Gastrocnemius medialis (tissue), 4 donors: ENCODE measurements around the gene TES. TPM values are rescaled to one million over a fixed set of nuclear protein-coding genes. Genes with fewer than 3 reads are reported as not detected.

Source experiments
- ATAC-seq, 2 donors: fragments of 150-250 bp; one replicate each; pipeline ENCODE4 v1.9.1; 2016
- DNase-seq, 2 donors: peaks; one replicate each; pipeline ENCODE4 v3.0.0-alpha.2; 2019
- H3K27ac ChIP-seq, 4 donors: fragments of 200-600 bp; sonication (generic); 1 replicate in 1 of 4; 2 replicates in 3 of 4; pipeline ENCODE4 v1.5.1; 2016 to 2018; ENCODE audit warnings: mild to moderate bottlenecking in 2 of 4, moderate library complexity in 1 of 4
- H3K27me3 ChIP-seq, 3 donors: fragments of 200-600 bp; sonication (generic) in 2 of 3; 1 replicate in 1 of 3; 2 replicates in 2 of 3; pipeline versions ENCODE4 v1.5.1 to v1.6.0; 2016 to 2019; ENCODE audit warnings: mild to moderate bottlenecking in 1 of 3, moderate library complexity in 1 of 3
- H3K36me3 ChIP-seq, 2 donors: fragments of 200-600 bp; sonication (generic) in 1 of 2; one replicate each; pipeline ENCODE4 v1.5.1; 2017 to 2018
- H3K4me1 ChIP-seq, 2 donors: fragments of 200-600 bp; sonication (generic) in 1 of 2; one replicate each; pipeline ENCODE4 v1.5.1; 2016 to 2017; ENCODE audit warnings: mild to moderate bottlenecking in 2 of 2
- H3K4me3 ChIP-seq, 4 donors: fragments of 200-600 bp; sonication (generic) in 3 of 4; 1 replicate in 1 of 4; 2 replicates in 3 of 4; pipeline ENCODE4 v1.5.1; 2016 to 2019; ENCODE audit warnings: mild to moderate bottlenecking in 2 of 4
- H3K9me3 ChIP-seq, 3 donors: fragments of 200-600 bp; sonication (generic) in 2 of 3; 1 replicate in 1 of 3; 2 replicates in 2 of 3; pipeline ENCODE4 v1.5.1; 2016 to 2019
- POLR2A ChIP-seq, 2 donors: fragments of 450-650 bp; IDR thresholded peaks; one replicate each; pipeline ENCODE4 v1.6.1; 2017; ENCODE audit warnings: antibody characterized with exemption in 2 of 2, mild to moderate bottlenecking in 2 of 2, moderate library complexity in 2 of 2
- in situ Hi-C, 4 donors: fragments of 200-750 bp; cut with MboI; loops; one replicate each; pipeline versions ENCODE4 v1.15.0 to v1.8.0; 2017; ENCODE audit warnings: low sequenced_read_pairs in 4 of 4
- intact Hi-C: fragments of 100-400 bp; cut with DNase I; formaldehyde crosslinking; loops from one replicate; pipeline ENCODE4 v1.15.1; 2023; ENCODE audit warnings: low total_unique reads
- total RNA-seq, 4 donors: library from RNA; depleted of rRNA; stranded (reverse); fragments of >200 nt; gene quantifications; one replicate each; pipeline versions ENCODE4 v1.1.0 to v1.2.3, GENCODE V29; 2016
- TF ChIP-seq, protein P1 (sequence below), 5 experiments: fragments of 450-650 bp in 3 of 5; fragments of 200-600 bp in 2 of 5; sonication (generic) in 2 of 5; IDR thresholded peaks in 4 of 5; conservative IDR thresholded peaks in 1 of 5; 1 replicate in 4 of 5; 2 replicates in 1 of 5; pipeline ENCODE4 v1.5.1; 2016 to 2019; ENCODE audit warnings: antibody characterized with exemption in 5 of 5, mild to moderate bottlenecking in 3 of 5, moderate library complexity in 3 of 5

The TES gene
- total RNA-seq, 4 donors from 2014 or later = 4.9 to 8.7 (median 6.2) TPM

DNA sequence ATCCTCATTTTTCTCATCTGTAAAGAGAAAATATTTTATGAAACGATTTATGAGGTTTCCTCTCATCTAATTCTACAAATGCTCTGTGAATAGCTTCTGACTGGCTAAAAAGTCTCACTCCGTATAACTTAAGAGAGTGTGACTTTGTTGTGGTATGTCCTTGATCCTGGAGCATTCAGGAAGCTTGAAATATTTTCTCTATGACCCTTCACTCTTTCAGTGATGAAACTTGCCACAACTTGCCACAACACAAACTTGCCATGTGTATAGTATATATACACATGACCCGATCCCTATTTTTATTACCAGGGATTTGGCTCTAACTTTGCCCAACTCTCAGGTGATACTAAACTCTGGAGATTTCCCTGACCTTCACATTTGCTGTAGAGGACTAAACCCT, 74.1 kb downstream of the TES start:
- H3K36me3 ChIP-seq = no peaks in the 10 kb centered on the region
- no peak overlapping the region for H3K27ac ChIP-seq
- no peaks in the 10 kb centered on the region for H3K4me1 ChIP-seq
- no peaks in the 10 kb centered on the region for H3K27me3 ChIP-seq
- intact Hi-C loops = no loop called here
- no peaks in the 10 kb centered on the region for H3K9me3 ChIP-seq
- DNase-seq = no peak
- no peak overlapping the region for H3K4me3 ChIP-seq
- TF ChIP-seq, protein P1, sequence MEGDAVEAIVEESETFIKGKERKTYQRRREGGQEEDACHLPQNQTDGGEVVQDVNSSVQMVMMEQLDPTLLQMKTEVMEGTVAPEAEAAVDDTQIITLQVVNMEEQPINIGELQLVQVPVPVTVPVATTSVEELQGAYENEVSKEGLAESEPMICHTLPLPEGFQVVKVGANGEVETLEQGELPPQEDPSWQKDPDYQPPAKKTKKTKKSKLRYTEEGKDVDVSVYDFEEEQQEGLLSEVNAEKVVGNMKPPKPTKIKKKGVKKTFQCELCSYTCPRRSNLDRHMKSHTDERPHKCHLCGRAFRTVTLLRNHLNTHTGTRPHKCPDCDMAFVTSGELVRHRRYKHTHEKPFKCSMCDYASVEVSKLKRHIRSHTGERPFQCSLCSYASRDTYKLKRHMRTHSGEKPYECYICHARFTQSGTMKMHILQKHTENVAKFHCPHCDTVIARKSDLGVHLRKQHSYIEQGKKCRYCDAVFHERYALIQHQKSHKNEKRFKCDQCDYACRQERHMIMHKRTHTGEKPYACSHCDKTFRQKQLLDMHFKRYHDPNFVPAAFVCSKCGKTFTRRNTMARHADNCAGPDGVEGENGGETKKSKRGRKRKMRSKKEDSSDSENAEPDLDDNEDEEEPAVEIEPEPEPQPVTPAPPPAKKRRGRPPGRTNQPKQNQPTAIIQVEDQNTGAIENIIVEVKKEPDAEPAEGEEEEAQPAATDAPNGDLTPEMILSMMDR (IDR thresholded peaks at IDR 0.05 in 4 of 5, conservative IDR thresholded peaks at IDR 0.05 in 1 of 5) = no peak
- no peak for TF ChIP-seq POLR2A (IDR thresholded peaks at IDR 0.05)
- in situ Hi-C loops = no loop called here
- no peak for ATAC-seq

DNA sequence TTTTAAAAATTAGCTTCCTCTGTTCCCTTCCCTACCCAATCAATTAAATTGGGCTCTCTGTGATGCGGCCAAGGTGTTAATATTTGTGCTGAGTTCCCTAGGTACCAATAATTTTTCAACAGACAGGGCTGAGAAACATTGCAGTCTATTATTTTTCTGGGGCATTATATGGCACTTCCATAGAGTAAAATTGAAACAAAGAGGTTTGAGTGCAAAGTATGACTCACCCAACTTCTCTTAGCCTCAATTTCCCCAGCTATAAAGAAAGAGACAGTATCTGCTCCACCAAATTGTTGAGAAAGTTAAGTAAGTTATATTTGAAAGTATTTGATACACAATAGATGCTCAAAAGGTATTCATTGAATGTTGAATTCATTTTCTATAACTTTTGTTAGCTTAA, 74.9 kb downstream of the TES start:
- intact Hi-C loops (no loop called here), in situ Hi-C loops (no loop called here)

DNA sequence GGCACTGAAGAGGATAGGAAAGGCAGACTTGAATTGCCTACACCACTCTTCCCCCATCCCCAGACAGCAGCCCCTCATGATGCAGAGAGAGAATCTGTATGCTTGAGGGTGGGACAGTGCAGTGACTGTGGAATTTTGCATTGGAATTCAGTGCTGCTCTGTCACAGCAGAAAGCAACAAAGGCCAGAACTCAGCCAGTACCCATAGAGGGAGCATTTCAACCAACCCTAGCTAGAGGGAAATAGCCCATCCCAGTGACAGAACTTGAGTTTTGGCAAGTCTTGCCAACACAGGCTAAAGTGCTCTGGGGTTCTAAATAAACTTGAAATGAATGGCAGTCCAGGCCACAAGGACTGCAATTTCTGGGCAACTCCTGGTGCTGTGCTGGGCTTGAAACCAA, 80.4 kb downstream of the TES start:
- intact Hi-C loops = no loop called here
- Histone ChIP-seq H3K4me1 (no peaks in the 10 kb centered on the region), H3K27me3 (no peaks in the 10 kb centered on the region), H3K36me3 (no peaks in the 10 kb centered on the region), H3K4me3 (no peak overlapping the region), H3K27ac (no peak overlapping the region), H3K9me3 (no peaks in the 10 kb centered on the region)
- in situ Hi-C loops = no loop called here
- DNase-seq = no peak
- TF ChIP-seq, protein P1 (IDR thresholded peaks at IDR 0.05 in 4 of 5, conservative IDR thresholded peaks at IDR 0.05 in 1 of 5) = no peak
- TF ChIP-seq POLR2A (IDR thresholded peaks at IDR 0.05) = no peak
- ATAC-seq = no peak

More for the DNA sequence above, 74.9 kb downstream of the TES start:
- Histone ChIP-seq H3K27me3 (no peaks in the 10 kb centered on the region), H3K27ac (no peak overlapping the region), H3K9me3 (no peaks in the 10 kb centered on the region), H3K4me3 (no peak overlapping the region), H3K4me1 (no peaks in the 10 kb centered on the region), H3K36me3 (no peaks in the 10 kb centered on the region)
- ATAC-seq (no peak), DNase-seq (no peak)
- TF ChIP-seq, protein P1 (IDR thresholded peaks at IDR 0.05 in 4 of 5, conservative IDR thresholded peaks at IDR 0.05 in 1 of 5) = no peak
- TF ChIP-seq POLR2A (IDR thresholded peaks at IDR 0.05) = no peak

DNA sequence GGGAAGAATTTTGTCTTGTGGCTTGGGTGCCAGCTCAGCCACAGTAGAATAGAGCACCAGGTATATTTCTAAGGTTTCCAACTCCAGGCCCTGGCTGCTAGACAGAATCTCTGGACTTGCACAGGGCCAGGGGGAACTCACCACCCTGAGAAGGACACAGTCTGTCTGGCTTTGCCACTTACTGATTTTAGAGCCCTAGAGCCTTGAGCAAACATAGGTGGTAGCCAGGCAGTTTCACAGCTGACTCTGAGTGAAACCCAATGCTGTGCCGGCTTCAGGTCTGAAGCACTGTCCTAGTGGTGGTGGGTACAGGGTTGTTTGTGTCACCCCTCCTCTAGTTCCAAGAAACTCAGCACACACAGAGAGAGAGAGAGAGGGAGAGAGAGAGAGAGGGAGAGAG, 81.6 kb downstream of the TES start:
- no peak overlapping the region for H3K27ac ChIP-seq
- DNase-seq = no peak
- no peaks in the 10 kb centered on the region for H3K36me3 ChIP-seq
- H3K27me3 ChIP-seq = no peaks in the 10 kb centered on the region
- TF ChIP-seq, protein P1 (IDR thresholded peaks at IDR 0.05 in 4 of 5, conservative IDR thresholded peaks at IDR 0.05 in 1 of 5) = no peak
- TF ChIP-seq POLR2A (IDR thresholded peaks at IDR 0.05) = no peak
- no peak for ATAC-seq
- no peaks in the 10 kb centered on the region for H3K9me3 ChIP-seq
- H3K4me1 ChIP-seq = no peaks in the 10 kb centered on the region
- no peak overlapping the region for H3K4me3 ChIP-seq
- intact Hi-C loops = no loop called here
- in situ Hi-C loops = no loop called here

DNA sequence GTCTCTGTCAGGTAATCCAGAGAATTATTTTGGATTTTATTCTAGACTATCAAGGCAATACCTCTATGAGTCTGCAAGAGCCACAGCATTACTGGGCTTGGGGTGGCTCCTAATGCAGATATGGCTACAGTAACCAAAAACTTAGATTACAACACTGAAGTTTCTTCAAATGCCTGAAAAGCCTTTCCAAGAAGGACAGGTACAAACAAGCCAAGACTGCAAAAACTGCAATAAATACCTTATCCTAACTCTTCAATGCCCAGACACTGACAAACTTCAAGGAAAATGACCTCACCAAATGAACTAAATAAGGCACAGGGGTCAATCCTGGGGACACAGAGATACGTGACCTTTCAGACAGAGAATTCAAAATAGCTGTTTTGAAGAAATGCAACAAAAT, 82.0 kb downstream of the TES start:
- TF ChIP-seq POLR2A (IDR thresholded peaks at IDR 0.05) = no peak
- TF ChIP-seq, protein P1 (IDR thresholded peaks at IDR 0.05 in 4 of 5, conservative IDR thresholded peaks at IDR 0.05 in 1 of 5) = no peak
- Histone ChIP-seq H3K27ac (no peak overlapping the region), H3K9me3 (no peaks in the 10 kb centered on the region), H3K27me3 (no peaks in the 10 kb centered on the region), H3K4me1 (no peaks in the 10 kb centered on the region), H3K36me3 (no peaks in the 10 kb centered on the region), H3K4me3 (no peak overlapping the region)
- in situ Hi-C loops = no loop called here
- no peak for DNase-seq
- intact Hi-C loops = no loop called here
- ATAC-seq = no peak
